Anterior cingulate cortex (tissue), 58 donors: ENCODE results near the gene TP53I13.

Experiments
- DNase-seq, 58 donors: peaks; one replicate each; lab custom pipeline; 2025; lab: John Stamatoyannopoulos, UW

The TP53I13 gene

GRCh38 chr17:29591146-29591736 is 22.7 kb downstream of the TP53I13 start:
- DNase-seq: peak in 22 of 58 donors; percentile 39 to 76 (median 55)

- peak in 55 of 58 donors; percentile 49 to 94 (median 84) for DNase-seq
Observed at GRCh38 chr17:29591737-29592608, 23.5 kb downstream of the TP53I13 start.

GRCh38 chr17:29592850-29593551 is 24.5 kb downstream of the TP53I13 start, which contains the start of gene ANKRD13B:
ANKRD13B (plus strand) TSS chr17:29593132; CDS start chr17:29593622, 490 bp downstream.
- DNase-seq: peak in 50 of 58 donors; percentile 35 to 80 (median 66)

DNA sequence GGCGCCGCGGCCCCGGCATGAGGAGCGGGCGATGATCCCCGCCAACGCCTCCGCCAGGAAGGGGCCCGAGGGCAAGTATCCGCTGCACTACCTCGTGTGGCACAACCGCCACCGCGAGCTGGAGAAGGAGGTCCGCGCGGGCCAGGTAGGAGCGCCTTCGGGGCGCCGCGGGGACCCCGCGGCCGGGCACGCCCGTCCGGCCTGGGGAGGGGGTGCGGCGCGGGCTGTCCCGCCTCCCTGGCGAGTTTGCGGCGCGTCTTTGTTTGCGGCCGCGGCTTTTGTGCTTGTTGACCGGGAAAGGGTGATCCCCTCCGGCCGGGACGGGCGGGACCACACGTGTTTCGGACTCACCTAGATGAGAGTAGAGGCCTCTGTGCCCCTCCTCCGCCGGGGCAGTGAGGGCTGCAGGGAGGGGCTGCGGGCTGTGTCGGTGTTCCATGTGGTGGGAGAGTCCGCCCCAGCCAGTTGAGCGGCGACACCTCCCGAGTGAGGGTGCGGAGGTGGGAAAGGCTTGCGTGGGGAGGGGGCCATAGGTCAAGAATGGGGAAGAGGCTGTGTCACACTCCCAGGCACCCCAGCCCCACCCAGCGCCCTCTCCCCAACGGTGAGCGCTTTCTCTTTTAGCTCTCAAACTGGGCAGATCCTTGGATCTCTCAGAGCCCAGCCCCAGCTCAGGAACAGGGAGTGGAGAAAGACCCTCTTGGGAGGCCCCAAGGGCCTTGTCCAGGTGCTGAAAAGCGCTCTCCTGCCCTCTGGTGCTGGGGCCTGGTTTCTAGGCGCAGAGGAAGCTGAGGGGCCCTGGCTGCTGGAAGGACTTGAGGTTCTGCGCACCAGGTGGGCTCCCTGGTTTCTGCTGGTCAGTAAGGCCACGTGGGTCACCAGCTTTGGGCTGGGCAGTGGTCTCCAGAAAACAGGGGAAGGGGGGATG is 25.4 kb downstream of the TP53I13 start:
- no peak for DNase-seq

GRCh38 chr17:29594519-29595090 is 26.1 kb downstream of the TP53I13 start:
- DNase-seq: no peak

GRCh38 chr17:29595107-29595942 is 26.8 kb downstream of the TP53I13 start:
- peak in 1 of 58 donors; percentile 14 for DNase-seq

DNA sequence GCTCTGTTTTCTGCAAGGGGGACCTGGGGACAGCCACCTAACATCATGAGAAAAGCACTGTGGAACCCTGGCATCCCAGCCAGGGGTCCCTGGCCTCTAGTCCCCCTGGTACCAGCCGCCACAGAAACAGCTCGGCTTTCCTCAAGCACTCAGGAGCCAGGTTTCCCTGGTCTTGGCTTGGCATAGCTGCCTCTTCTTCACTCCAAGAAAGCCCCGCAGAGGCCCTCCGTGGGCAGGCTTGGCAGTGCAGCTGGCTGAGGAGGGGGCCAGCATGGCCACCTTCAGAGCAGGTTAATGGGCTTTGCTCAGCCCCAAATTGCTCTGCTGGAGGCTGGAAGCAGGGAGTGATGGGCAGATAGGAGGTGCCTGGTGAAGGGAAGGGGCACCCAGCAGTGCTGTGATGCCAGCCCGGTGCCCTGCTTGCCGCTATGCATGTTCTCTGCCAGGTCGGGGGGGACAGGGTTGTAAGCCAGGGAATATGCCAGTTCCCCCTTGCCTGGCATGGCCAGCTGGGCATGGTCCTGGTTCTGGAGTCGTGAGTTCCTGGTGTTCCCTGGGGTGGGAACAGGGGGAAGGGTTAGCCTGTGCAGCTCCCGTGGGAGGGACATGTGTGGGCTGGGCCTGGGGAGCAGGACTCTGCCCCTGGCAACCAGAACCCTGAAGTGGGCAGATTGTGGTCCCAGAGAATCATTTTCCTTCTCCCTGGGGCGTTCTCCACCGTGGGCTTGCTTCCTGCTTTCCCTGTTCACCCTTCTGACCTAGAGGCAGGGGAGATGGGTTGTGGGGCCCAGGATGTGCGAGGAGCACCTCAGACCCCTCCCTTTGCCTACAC is 27.7 kb downstream of the TP53I13 start:
- DNase-seq: no peak

DNA sequence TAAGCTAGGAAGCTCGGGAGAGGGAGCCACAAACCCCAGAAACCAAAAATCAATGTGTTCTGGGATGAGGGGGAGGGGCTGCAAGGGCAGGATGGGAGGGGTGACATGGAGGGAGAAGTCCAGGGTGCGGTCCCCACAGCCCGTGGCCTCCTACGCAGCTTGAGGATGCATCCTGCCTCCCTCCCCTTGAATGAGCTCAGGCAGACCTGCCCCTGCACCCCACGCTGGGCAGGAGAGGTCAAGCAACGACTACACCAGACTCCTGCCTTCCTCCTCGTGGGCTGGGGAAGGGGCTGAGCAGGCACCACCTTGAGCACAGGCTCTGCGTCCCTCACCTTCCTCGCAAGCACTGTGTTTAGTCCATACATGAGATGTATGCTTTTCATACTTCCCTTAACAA is 28.3 kb downstream of the TP53I13 start:
- DNase-seq: no peak

DNA sequence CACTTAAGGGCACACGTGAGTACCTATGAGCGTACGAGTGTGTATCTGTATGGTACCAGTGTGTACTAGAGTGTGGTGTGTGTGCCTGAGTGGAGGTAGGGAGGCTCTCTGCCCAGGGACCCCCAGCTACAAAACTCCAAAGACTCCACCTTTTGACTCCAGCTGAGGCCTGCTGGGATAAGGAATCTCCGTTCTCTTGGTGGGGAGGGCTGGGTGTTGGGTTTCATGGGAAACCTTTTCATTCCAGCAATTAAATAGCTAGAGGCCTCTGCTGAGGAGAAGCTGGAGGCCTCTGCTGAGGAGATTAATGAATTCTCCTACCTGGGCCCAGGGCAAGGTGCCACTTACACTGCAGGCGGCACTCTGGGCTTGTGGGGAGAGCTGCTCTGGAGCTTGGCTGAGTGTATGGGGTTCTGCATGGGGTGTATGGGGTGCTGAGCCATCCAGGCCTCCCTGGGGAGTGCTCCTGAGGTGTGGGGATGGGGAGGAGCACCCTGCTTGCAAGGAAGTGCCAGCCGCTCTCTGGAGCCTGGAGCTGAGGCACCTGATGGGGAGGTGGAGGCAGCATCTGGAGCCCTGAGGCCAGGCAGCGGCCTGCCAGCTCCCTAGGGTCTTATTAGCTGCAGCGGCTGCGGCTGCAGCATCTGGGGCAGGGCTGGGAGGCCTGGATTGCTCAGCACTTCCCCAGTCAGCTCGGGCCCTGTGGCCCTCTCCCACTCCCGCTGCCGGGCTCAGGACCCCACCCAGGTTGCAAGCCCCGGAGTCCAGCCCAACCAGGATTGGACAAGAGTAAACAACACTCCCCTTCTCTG is 29.1 kb downstream of the TP53I13 start:
- DNase-seq: no peak

- no peak for DNase-seq
Observed at GRCh38 chr17:29603109-29603674, 34.7 kb downstream of the TP53I13 start.

- no peak for DNase-seq
Observed at GRCh38 chr17:29607557-29608195, 39.2 kb downstream of the TP53I13 start.

DNA sequence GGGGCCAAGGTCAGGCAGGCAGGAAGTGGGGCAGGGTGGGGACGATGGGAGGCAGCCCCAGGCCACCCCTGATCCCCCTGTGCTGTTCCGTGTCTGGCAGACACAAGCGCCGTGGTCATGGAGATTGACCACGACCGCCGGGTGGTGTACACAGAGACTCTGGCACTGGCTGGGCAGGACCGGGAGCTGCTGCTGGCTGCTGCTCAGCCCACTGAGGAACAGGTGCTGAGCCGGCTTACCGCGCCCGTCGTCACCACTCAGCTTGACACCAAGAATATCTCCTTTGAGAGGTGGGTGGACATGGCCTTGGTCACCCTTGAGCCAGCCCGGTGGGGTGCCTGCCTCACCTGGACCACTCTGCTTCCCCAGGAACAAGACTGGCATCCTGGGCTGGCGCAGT is 40.5 kb downstream of the TP53I13 start:
- no peak for DNase-seq

- no peak for DNase-seq
Observed at GRCh38 chr17:29610395-29610794, 41.9 kb downstream of the TP53I13 start.

DNA sequence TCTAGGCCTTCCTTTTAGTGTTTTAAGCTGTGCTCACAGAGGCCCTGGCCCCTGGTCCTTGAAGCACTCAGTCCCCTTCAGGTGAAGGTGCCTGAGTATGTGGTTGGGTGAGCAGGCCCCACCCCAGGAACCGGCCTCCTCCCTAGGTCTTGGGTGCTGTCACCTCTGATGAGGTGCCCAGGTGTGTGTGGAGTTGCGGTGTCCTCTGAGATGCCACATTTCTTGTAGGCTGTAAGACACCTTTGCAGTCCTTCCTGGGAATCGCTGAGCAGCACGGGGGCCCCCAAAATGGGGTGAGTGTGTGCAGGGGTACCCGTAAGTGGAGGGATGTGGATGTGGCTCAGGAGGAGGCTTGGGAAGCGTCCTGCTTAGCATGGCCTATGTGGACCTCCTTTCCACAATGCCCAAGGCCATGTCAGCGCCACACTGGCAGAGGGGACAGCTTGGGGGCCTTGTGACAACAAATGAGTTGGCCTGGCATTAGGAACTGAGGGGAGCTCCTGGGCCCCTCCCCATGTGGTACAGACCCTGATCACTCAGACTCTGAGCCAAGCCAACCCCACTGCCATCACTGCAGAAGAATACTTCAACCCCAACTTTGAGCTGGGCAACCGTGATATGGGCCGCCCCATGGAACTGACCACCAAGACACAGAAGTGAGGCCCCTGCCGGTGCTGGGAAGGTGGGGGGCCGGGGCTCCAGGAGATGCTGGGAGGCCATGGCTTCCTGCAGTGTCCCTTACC is 43.0 kb downstream of the TP53I13 start:
- DNase-seq: no peak

- DNase-seq: no peak
Observed at GRCh38 chr17:29612094-29612403, 43.5 kb downstream of the TP53I13 start.
